ENCODE data around the gene CPT1A. TPM values are rescaled to one million over a fixed set of nuclear protein-coding genes. Genes with fewer than 3 reads are reported as not detected.
"Not testable (repeated sequence)": the region's sequence is repeated elsewhere in the genome, so short reads cannot be mapped to it uniquely, and the experiment has no call there.

CPT1A gene
- polyA plus RNA-seq, 3 donors: 26.3 to 36.4 (median 31.3) TPM

DNA sequence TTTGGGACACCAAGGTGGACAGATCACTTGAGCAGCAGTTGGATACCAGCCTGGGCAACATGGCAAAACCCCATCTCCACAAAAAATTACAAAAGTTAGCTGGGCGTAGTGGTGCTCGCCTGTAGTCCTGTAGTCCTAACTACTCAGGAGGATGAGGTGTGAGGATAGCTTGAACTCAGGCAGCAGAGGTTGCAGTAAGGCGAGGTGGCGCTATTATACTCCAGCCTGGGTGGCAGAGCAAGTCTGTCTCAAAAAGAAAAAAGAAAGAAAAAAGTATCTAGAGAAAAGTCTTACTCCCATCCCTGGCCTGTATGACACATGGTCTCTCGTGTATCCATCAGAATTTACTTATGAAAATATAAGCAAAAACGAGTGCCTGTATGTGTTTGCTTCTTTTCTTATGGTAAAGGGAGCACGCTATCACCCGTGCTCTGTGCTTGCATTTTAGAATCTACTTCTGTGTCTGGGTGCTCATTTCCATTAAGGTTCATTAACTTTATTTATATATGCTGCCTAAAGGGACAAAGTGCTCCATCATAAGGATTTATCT is 15.4 kb upstream of the CPT1A start:
- no peak for DNase-seq (ENCODE audit: extremely low read depth in 1 of 11, low read depth in 9 of 11, low spot score in 4 of 11)

DNA sequence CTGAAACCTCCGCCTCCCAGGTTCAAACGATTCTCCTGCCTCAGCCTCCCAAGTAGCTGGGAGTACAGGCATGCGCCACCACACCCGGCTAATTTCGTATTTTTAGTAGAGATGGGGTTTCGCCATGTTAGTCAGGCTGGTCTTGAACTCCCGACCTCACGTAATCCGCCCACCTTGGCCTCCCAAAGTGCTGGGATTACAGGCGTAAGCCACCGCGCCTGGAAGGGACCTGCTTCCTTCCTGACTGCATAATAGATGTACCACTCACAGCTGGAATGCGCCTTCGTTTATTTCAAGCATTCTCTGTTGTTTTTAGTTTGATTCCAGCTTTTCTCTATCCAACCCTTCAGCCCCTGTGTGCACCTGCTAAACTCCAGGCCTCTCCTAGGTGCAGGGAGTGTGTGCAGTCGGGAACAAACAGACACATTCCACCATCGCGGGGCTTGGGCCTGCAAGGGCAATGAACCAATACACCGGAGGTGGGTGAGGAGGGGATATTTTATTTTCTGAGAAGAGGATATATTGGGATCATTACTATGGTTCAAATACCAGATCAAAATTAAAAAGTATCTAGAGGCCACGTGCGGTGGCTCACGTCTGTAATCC is 14.8 kb upstream of the CPT1A start:
- DNase-seq (ENCODE audit: extremely low read depth in 1 of 11, low read depth in 9 of 11, low spot score in 4 of 11): not testable (repeated sequence)

- peak in 1 of 11 donors; percentile 44 for DNase-seq (ENCODE audit: extremely low read depth in 1 of 11, low read depth in 9 of 11, low spot score in 4 of 11)
These were observed 13.7 kb upstream of the CPT1A start for GRCh38 chr11:68855205-68855981.

- no peak for DNase-seq (ENCODE audit: extremely low read depth in 1 of 11, low read depth in 9 of 11, low spot score in 4 of 11)
These were observed 12.7 kb upstream of the CPT1A start for GRCh38 chr11:68854273-68854958.

DNA sequence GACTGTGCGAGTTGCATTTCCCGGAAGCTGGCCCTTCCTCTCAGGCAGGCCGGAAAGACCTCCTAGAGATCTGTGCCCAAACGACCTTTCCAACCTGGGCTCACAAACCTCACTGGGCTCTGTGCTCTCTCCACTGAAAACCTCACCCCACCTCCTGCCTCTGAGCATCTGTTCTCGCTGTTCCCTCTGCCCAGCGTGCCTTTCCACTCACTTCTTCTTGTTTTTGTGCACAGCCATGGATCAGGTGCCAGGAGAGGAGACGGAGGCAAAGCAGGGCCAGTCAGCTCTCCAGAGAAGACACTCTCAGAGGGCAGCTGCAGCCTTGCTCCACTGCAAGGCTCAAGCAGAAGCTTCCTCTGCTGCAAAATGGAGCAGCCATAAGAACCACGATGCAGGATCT is 10.9 kb upstream of the CPT1A start:
- no peak for DNase-seq (ENCODE audit: extremely low read depth in 1 of 11, low read depth in 9 of 11, low spot score in 4 of 11)

GRCh38 chr11:68848429-68848828 is 6.7 kb upstream of the CPT1A start:
- DNase-seq (ENCODE audit: extremely low read depth in 1 of 11, low read depth in 9 of 11, low spot score in 4 of 11): no peak

- DNase-seq (ENCODE audit: extremely low read depth in 1 of 11, low read depth in 9 of 11, low spot score in 4 of 11): no peak
These were observed 5.7 kb upstream of the CPT1A start for GRCh38 chr11:68847395-68847794.

DNA sequence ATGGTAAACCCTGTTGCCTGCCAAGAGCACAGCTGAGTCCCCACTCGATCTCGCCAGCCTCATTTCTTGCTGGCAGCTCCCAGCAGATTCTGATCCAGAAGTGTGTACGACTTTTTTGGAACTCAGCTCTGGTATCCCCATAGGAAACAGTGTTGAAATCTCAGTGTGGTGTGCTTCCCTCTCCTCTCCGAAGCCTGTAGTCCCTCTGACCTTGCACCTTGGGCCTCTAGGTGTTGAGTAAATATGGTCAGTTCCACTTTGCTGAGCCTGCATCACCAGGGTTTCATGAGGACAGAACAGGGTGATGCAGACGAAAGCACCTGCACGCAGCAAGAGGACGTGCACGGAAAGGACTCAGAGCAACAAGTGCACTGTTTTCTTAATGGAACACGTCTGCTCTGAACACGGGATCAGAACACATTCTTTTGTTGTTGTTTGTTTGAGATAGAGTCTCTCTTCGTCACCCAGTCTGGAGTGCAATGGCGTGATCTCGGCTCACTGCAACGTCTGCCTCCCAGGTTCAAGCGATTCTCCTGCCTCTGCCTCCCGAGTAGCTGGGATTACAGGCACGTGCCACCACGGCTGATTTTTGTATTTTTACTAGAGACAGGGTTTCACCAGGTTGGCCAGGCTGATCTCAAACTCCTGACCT is 3.8 kb upstream of the CPT1A start:
- DNase-seq (ENCODE audit: extremely low read depth in 1 of 11, low read depth in 9 of 11, low spot score in 4 of 11): no peak

DNA sequence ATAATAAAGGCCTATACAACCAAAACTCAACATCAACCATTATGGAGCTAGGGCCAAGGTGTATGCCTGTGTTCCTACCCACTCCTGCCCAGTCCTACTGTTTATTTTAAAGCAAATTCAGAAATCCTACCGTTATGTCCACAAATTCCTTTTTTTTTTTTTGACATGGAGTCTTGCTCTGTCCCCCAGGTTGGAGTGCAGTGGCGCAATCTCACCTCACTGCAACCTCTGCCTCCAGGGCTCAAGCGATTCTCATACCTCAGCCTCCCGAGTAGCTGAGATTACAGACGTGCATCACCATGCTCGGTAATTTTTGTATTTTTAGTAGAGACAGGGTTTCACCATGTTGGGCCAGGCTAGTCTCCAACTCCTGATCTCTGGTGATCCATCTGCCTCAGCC is 3.1 kb upstream of the CPT1A start:
- DNase-seq (ENCODE audit: extremely low read depth in 1 of 11, low read depth in 9 of 11, low spot score in 4 of 11): no peak

GRCh38 chr11:68844376-68844775 is 2.7 kb upstream of the CPT1A start:
- no peak for DNase-seq (ENCODE audit: extremely low read depth in 1 of 11, low read depth in 9 of 11, low spot score in 4 of 11)

DNA sequence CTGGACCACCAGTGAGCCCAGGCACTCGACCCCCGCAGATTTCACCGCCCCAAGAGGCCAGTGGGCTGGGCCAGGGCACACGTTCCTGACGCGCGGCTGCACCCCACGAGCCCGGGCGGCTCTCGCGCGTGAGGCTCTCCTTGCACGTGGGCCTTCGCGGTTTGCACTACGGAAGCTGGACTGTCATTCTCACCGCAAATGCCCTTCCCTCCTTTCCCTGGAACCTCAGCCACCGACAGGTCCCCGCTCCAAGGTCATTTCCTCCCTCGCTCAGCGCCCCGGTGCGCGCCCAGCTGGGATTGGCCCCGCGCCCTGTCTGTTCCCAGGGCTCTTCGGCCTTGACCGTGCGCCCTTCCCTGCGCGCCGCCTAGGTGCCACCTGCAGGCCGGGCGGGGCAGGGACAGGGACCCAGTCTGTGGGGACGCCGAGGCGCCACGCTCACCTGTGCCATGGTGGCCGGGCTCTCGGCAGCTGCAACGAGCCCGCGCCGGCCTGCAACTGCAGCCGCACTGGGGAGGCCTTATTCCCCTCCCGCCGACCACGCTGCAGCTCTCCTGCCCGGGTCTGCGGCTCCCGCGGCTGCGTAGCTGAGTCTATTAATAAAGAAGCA is 2.1 kb upstream of the CPT1A start:
- DNase-seq (ENCODE audit: extremely low read depth in 1 of 11, low read depth in 9 of 11, low spot score in 4 of 11): peak in 1 of 11 donors; percentile 40

GRCh38 chr11:68843052-68843561 is 1.4 kb upstream of the CPT1A start:
- no peak for DNase-seq (ENCODE audit: extremely low read depth in 1 of 11, low read depth in 9 of 11, low spot score in 4 of 11)

DNA sequence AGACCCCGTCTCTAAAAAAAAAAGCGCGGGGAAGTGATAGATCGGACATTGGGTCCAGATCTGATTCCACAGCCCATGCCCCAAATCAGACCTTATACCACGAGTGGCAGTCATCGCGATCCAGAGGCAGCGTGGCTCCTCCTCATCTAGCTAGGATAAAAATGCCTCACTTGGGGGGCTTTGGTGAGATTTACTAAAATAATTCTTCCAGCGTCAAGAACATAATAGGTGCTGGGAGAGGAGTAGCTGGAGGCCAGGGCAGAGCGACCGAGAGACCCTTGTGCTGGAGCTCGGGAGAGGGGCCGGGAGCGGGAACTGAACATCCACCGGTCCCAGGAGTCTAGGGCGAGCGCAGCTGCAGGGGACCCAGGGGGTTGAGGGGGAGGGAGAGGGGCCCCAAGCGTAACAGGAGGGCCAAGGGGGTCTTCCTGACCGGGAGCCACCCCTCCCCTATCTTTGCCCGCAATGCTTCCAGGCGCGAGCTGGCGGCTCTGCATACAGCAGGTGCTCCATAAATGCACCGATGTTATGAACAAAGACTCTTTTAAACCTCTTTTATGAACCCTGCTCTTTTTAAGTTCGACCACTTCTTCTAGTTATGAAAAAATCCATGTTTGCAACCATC is 823 bp upstream of the CPT1A start:
- no peak for DNase-seq (ENCODE audit: extremely low read depth in 1 of 11, low read depth in 9 of 11, low spot score in 4 of 11)

DNA sequence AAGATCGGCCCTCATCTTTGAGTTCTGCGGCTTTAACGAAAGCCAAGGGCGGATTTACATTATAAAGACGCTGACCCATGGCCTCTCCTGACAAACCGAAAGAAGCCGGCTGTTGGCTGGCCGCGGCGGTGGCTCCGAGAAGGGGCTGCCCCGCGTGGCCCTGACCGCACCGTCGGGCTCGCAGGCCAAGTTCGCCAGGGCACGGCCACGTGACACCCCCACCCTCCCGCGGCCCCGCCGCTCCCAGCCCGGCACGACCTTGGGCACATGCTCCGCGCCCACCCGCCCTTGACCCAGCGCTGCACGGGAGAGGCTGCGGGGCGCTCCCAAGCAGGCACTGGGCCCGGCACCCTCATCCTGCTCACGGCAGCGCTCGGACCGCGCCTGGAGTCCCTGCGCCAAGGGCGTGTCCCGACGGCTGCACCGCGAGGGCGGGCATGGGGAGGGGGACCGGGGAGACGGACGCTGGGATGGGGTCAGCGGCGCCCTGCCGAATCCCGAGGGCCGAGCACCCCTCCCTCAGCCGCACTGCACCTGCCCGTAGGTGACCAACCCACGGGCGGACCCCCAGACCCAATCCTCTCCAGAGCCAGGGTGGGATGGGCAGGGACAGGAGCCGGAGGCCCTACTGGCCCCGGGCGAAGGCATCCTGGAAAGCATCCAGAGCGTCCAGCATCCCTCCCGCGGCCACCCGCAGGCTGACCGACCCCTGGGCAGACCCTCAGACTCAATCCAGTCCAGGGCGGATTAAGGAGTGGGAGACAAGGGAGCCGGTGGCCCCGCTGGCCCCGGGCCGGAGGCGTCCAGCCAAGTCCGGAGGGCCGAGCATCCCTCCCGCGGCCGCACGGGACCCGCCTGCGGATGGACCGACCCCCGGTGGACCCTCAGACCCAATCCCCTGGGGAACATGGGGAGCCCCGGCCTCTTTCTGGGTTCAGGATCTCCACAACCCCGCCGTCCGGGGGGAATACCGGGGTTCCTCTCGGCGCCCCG is 759 bp downstream of the CPT1A start:
- peak in 2 of 11 donors; percentile 43 to 49 for DNase-seq (ENCODE audit: extremely low read depth in 1 of 11, low read depth in 9 of 11, low spot score in 4 of 11)

- DNase-seq (ENCODE audit: extremely low read depth in 1 of 11, low read depth in 9 of 11, low spot score in 4 of 11): no peak
These were observed 1.6 kb downstream of the CPT1A start for GRCh38 chr11:68839911-68840641.

DNA sequence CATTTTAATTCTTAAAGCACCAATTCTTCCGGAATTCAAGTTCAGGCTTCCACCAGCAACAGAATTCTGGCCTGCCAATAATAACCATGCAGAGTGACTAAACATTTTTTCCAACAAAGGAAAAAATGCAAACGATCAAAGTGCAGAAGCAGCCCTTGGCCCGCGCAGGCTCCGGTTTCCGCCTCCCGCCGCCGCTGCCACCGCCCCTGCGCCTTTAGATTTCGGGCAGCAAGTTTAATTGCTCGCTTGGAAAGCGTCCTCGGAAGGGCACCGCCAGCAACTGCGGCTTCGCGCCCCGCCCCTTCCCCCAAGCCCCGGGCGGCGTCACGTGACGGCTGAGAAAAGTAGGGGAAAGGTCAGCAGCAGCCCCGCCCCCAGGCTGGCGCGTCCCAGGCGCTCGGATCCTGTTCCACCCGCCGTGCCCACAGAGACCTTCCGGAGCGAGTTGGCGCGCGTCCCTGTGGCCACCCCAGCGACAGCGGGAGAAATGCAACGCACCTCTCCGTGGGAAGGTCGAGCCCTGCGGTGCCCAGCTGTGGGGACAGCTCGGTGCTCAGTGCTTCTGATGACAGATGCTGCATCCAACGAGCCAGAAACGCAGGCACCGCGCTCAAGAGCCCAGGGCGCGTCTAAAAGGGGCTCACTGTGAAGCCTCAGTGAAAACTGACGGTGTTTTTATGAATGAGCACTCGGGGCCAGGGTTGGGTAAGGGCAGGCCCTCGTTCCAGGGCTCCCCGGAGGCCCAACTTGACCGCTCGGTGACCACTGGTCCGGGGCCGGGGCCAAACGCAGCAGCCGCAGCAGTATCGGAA is 2.5 kb downstream of the CPT1A start:
- peak in 9 of 11 donors; percentile 82 to 91 (median 87) for DNase-seq (ENCODE audit: extremely low read depth in 1 of 11, low read depth in 9 of 11, low spot score in 4 of 11)

All from renal cortex interstitium (tissue), 11 donors.